GM13977 (cell line): Measurements from ENCODE around the gene TAF4B.
"Not testable (repeated sequence)": the region's sequence is repeated elsewhere in the genome, so short reads cannot be mapped to it uniquely, and the experiment has no call there.

Source experiments
- DNase-seq: peaks from one replicate; pipeline ENCODE4 v3.0.0; 2012; ENCODE audit warnings: low spot score
- in situ Hi-C: fragments of 300-500 bp; cut with MboI; formaldehyde crosslinking; loops from one replicate; pipeline ENCODE4 v1.12.0; 2022; ENCODE audit warnings: low sequenced_read_pairs, low pct_unique_long_range_greater_than_20kb, mixed read lengths, inconsistent platforms; ENCODE audit not compliant: unreplicated experiment
- TF ChIP-seq, protein P1 (sequence below): IDR thresholded peaks from 2 replicates; pipeline ENCODE4 v1.5.1; 2012; ENCODE audit warnings: mild to moderate bottlenecking, control low read depth; ENCODE audit not compliant: insufficient read depth; ENCODE audit errors: extremely low read depth, missing control alignments

Gene TAF4B

DNA sequence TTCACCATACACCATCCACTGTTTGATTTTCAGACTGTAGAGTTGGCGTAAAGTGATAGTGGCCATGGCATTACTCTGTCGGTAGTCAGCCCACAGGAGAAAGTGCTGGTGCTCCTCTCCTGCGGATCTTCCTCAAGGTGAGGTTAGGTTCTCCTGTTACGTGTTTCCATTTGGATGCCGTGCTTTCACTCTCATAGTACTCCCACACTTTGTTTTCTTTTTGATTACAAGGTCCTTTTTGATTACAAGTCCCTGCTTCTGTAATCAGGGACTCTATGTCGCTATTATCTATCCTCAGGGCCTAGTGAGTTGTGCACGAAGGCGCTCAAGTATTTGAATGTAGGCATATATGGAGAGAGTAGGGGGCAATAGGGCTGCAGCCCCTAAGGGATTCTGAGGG, 4.3 kb downstream of the TAF4B start:
- no peak for DNase-seq
- in situ Hi-C loops = no loop called here
- TF ChIP-seq, protein P1, sequence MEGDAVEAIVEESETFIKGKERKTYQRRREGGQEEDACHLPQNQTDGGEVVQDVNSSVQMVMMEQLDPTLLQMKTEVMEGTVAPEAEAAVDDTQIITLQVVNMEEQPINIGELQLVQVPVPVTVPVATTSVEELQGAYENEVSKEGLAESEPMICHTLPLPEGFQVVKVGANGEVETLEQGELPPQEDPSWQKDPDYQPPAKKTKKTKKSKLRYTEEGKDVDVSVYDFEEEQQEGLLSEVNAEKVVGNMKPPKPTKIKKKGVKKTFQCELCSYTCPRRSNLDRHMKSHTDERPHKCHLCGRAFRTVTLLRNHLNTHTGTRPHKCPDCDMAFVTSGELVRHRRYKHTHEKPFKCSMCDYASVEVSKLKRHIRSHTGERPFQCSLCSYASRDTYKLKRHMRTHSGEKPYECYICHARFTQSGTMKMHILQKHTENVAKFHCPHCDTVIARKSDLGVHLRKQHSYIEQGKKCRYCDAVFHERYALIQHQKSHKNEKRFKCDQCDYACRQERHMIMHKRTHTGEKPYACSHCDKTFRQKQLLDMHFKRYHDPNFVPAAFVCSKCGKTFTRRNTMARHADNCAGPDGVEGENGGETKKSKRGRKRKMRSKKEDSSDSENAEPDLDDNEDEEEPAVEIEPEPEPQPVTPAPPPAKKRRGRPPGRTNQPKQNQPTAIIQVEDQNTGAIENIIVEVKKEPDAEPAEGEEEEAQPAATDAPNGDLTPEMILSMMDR = no peak

DNA sequence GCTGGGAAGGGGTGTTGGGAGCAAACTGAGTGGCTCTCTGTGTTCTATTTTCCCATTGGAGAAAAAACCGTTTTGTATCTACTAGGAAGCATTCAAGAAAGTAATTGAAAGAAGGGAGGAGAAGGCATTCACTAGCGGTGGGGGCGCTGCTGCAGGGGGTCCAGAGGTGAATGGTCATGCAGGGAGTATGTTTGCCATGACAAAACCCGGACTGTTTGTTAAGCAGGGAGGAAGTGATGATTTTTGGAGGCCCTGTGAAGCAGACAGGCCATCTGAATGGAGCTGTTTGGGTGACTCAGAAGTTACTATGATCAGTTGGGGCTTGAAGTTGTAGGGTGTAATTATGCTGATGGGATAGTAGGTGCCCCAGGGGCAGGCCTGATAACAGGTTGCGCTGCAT, 7.0 kb downstream of the TAF4B start:
- in situ Hi-C loops = no loop called here
- TF ChIP-seq, protein P1 = no peak
- DNase-seq = no peak

- in situ Hi-C loops, DNase-seq: not testable (repeated sequence)
Measured at GRCh38 chr18:26237363-26237762, 11.1 kb downstream of the TAF4B start.

DNA sequence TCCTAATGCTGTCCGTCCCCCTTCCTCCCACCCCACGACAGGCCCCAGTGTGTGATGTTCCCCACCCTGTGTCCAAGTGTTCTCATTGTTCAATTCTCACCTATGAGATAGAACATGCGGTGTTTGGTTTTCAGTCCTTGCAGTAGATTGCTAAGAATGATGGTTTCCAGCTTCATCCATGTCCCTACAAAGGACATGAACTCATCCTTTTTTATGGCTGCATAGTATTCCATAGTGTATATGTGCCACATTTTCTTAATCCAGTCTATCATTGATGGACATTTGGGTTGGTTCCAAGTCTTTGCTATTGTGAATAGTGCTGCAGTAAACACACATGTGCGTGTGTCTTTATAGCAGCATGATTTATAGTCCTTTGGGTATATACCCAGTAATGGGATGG, 12.5 kb downstream of the TAF4B start:
- DNase-seq, in situ Hi-C loops: not testable (repeated sequence)

- DNase-seq, in situ Hi-C loops: not testable (repeated sequence)
Measured at GRCh38 chr18:26242392-26242791, 16.1 kb downstream of the TAF4B start.

GRCh38 chr18:26245434-26245833, 19.2 kb downstream of the TAF4B start:
- in situ Hi-C loops, DNase-seq: not testable (repeated sequence)

DNA sequence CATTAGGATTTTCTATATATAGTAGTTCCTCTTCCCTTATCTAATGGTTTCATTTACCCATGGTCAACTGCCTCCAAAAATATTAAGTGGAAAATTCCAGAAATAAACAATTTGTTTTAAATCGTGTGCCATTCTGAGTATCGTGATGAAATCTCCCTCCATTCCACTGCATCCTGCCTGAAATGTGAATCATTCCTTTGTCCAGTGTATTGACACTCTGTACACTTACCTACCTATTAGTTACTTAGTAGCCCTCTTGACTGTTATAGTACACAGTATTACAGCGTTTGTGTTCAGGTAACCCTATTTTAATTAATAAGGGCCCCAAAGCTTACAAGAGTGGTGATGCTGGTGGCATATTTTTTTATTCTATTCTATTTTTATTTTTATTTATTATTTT, 26.2 kb downstream of the TAF4B start:
- DNase-seq = no peak

DNA sequence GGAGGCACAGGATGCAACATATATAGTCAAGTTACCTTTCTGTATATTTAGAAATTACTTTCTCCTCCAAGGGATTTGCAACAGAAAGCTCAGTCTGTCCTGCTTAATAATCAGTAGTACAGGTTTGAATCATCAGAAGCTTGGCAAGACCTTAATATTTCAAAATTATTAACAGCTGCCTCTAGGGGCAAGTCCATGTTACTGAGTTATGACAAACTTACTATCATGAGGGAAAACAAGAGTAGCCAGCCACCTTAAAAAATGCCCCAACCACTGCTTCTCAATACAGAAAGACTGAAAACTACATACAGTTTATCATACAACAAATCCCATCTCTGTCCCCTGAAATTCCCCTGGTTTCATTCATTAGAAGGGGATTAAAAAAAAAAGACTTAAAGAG, 28.6 kb downstream of the TAF4B start:
- in situ Hi-C loops = not testable (repeated sequence)
- peak; percentile 17 for DNase-seq
- TF ChIP-seq, protein P1 = peak; percentile 19

More for the DNA sequence above, 26.2 kb downstream of the TAF4B start:
- in situ Hi-C loops = no loop called here
- TF ChIP-seq, protein P1 = no peak

GRCh38 chr18:26255695-26256622, 29.7 kb downstream of the TAF4B start:
- DNase-seq = no peak
- TF ChIP-seq, protein P1 = no peak
- in situ Hi-C loops = no loop called here
